GM18520 (cell line): ENCODE measurements around the gene SSRP1.
A peak's percentile ranks its signal among the peaks of the same experiment; 100 is the strongest.
"Not testable (repeated sequence)": the region's sequence is repeated elsewhere in the genome, so short reads cannot be mapped to it uniquely, and the experiment has no call there.

Experiments used
- ATAC-seq: cut with Tn5 transposase; IDR thresholded peaks from one replicate; pipeline ENCODE4 v1.9.1; 2021; ENCODE audit not compliant: unreplicated experiment

The SSRP1 gene

GRCh38 chr11:57340039-57340615 is 4.4 kb upstream of the SSRP1 start:
- no peak for ATAC-seq

GRCh38 chr11:57339328-57339727 is 3.6 kb upstream of the SSRP1 start:
- ATAC-seq = no peak

- ATAC-seq = no peak
Measured at GRCh38 chr11:57338142-57338541, 2.5 kb upstream of the SSRP1 start, which contains the start of gene P2RX3. TSS of gene P2RX3 (plus strand) at chr11:57338352. CDS start at chr11:57338551, 199 bp downstream.

- ATAC-seq = not testable (repeated sequence)
Measured at GRCh38 chr11:57336856-57337255, 1.2 kb upstream of the SSRP1 start.

- ATAC-seq = no peak
Measured at GRCh38 chr11:57336111-57336666, 497 bp upstream of the SSRP1 start.

GRCh38 chr11:57335023-57335342 is 709 bp downstream of the SSRP1 start:
- no peak for ATAC-seq

GRCh38 chr11:57332694-57333440 is 2.8 kb downstream of the SSRP1 start:
- no peak for ATAC-seq

GRCh38 chr11:57331720-57332119 is 4.0 kb downstream of the SSRP1 start:
- ATAC-seq = no peak

- ATAC-seq = peak; percentile 24
Measured at GRCh38 chr11:57330029-57330428, 5.7 kb downstream of the SSRP1 start.

- no peak for ATAC-seq
Measured at GRCh38 chr11:57327721-57328120, 8.0 kb downstream of the SSRP1 start.

- ATAC-seq = no peak
Measured at GRCh38 chr11:57325735-57326048, 10.0 kb downstream of the SSRP1 start.

- ATAC-seq = peak; percentile 84
Measured at GRCh38 chr11:57324886-57325734, 10.6 kb downstream of the SSRP1 start, which contains the start of gene TNKS1BP1. TSS of gene TNKS1BP1 (minus strand) at chr11:57324952. CDS start at chr11:57321885, 3,067 bp downstream.

GRCh38 chr11:57324154-57324885 is 11.4 kb downstream of the SSRP1 start:
- no peak for ATAC-seq

GRCh38 chr11:57323855-57324153 is 11.9 kb downstream of the SSRP1 start:
- ATAC-seq = no peak

GRCh38 chr11:57323167-57323854 is 12.4 kb downstream of the SSRP1 start:
- ATAC-seq = no peak

GRCh38 chr11:57322256-57323166 is 13.2 kb downstream of the SSRP1 start:
- ATAC-seq = no peak

- no peak for ATAC-seq
Measured at GRCh38 chr11:57321388-57322255, 14.1 kb downstream of the SSRP1 start.

- ATAC-seq = no peak
Measured at GRCh38 chr11:57320719-57321387, 14.8 kb downstream of the SSRP1 start.
